Calu3 (cell line): ENCODE measurements around the gene SLC25A48. TPM values are rescaled to one million over a fixed set of nuclear protein-coding genes. Genes with fewer than 3 reads are reported as not detected.

Experiments used
- BruUV-seq: library from RNA; stranded (reverse); fragments of 400-500 nt; replicated peaks from 2 replicates; lab custom pipeline; 2021; lab: Mats Ljungman, UMichigan
- CTCF ChIA-PET: fragments of 300-600 bp; sonication (Branson Sonifier 250); formaldehyde crosslinking; loops from one replicate; lab custom pipeline; 2022; ENCODE audit warnings: antibody characterized with exemption; lab: Charles Lee
- DNase-seq: peaks from one replicate; pipeline ENCODE4 v3.0.0; 2022
- H3K27ac Mint-ChIP-seq: one replicate; pipeline ENCODE4 v1.8.0; 2022; ENCODE audit warnings: mixed read lengths; ENCODE audit not compliant: unreplicated experiment
- H3K27me3 Mint-ChIP-seq: one replicate; pipeline ENCODE4 v1.8.0; 2022; ENCODE audit warnings: mixed read lengths; ENCODE audit not compliant: unreplicated experiment
- H3K36me3 Mint-ChIP-seq: one replicate; pipeline ENCODE4 v1.8.0; 2022; ENCODE audit warnings: mild to moderate bottlenecking, moderate library complexity, mixed read lengths; ENCODE audit not compliant: insufficient read depth, unreplicated experiment
- H3K4me1 Mint-ChIP-seq: one replicate; pipeline ENCODE4 v1.8.0; 2022; ENCODE audit warnings: mild to moderate bottlenecking, low read depth, mixed read lengths; ENCODE audit not compliant: unreplicated experiment
- H3K4me3 Mint-ChIP-seq: one replicate; pipeline ENCODE4 v1.8.0; 2022; ENCODE audit warnings: mild to moderate bottlenecking, low read depth, moderate library complexity, mixed read lengths; ENCODE audit not compliant: unreplicated experiment
- H3K9me3 Mint-ChIP-seq: one replicate; pipeline ENCODE4 v1.8.0; 2022; ENCODE audit warnings: low read depth, mixed read lengths; ENCODE audit not compliant: unreplicated experiment
- CTCF ChIP-seq: fragments of 200-600 bp; IDR thresholded peaks from one replicate; pipeline ENCODE4 v1.8.0; 2022; ENCODE audit warnings: antibody characterized with exemption; ENCODE audit not compliant: unreplicated experiment
- intact Hi-C: fragments of 100-400 bp; cut with micrococcal nuclease; formaldehyde crosslinking; loops from one replicate; pipeline ENCODE4 v1.10.0; 2022; ENCODE audit not compliant: unreplicated experiment
- total RNA-seq: library from RNA; stranded (reverse); gene quantifications from 2 replicates; pipeline ENCODE4 v1.2.3, GENCODE V29; 2022

SLC25A48 gene
- total RNA-seq, 1 experiment from 2014 or later = not detected

GRCh38 chr5:135900276-135900675, 65.8 kb downstream of the SLC25A48 start:
- Mint-ChIP-seq H3K4me1 (no peaks in the 10 kb centered on the region), H3K27ac (no peak overlapping the region), H3K36me3 (no peaks in the 10 kb centered on the region), H3K9me3 (no peaks in the 10 kb centered on the region), H3K4me3 (no peak overlapping the region), H3K27me3 (peaks cover 54% of the 10 kb centered on the region)
- no peak for DNase-seq
- BruUV-seq = no TSS peak
- CTCF ChIA-PET = interaction anchor here (0.6 to 0.7 kb wide), 2 partner anchors 434 to 722 kb away, joined by 5 to 6 read pairs; no protein-coding TSS in a partner anchor
- intact Hi-C loops = no loop called here
- no peak for TF ChIP-seq CTCF

DNA sequence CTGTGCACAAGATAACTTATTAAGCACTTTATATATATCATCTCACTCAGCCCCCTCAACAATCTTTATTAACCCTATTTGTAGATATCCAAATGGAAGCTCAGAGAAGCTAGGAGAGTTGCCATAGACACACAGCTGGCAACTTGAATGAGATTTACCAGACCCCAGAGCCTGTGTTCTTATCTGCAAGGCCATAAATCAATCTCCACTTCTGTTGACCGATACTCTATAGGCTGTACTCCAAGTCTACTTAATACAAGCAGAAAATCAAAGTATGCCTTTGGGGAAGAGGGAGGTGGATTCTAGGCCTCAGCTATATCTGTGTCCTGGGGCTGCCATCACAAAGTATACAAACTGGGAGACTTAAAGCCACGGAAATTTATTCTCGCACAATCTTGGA, 67.2 kb downstream of the SLC25A48 start:
- no peaks in the 10 kb centered on the region for H3K4me1 Mint-ChIP-seq
- no peak for TF ChIP-seq CTCF
- H3K9me3 Mint-ChIP-seq = no peaks in the 10 kb centered on the region
- no peak for DNase-seq
- H3K27ac Mint-ChIP-seq = no peak overlapping the region
- peaks cover 54% of the 10 kb centered on the region for H3K27me3 Mint-ChIP-seq
- intact Hi-C loops = no loop called here
- BruUV-seq = no TSS peak
- no peak overlapping the region for H3K4me3 Mint-ChIP-seq
- no peaks in the 10 kb centered on the region for H3K36me3 Mint-ChIP-seq
- CTCF ChIA-PET = no interaction called here

- no peak for DNase-seq
- Mint-ChIP-seq H3K9me3 (no peaks in the 10 kb centered on the region), H3K27ac (no peak overlapping the region), H3K4me3 (no peak overlapping the region), H3K4me1 (no peaks in the 10 kb centered on the region), H3K36me3 (no peaks in the 10 kb centered on the region), H3K27me3 (peaks cover 51% of the 10 kb centered on the region)
- no peak for TF ChIP-seq CTCF
- no TSS peak for BruUV-seq
- intact Hi-C loops = no loop called here
- CTCF ChIA-PET = interaction anchor here (0.6 kb wide), 1 partner anchor 399 kb away, joined by 4 read pairs; no protein-coding TSS in a partner anchor
Measured at GRCh38 chr5:135905144-135905543, 70.7 kb downstream of the SLC25A48 start.

GRCh38 chr5:135913713-135914626, 79.5 kb downstream of the SLC25A48 start:
- Mint-ChIP-seq H3K4me1 (no peaks in the 10 kb centered on the region), H3K27me3 (peaks cover 100% of the 10 kb centered on the region), H3K4me3 (no peak overlapping the region), H3K9me3 (no peaks in the 10 kb centered on the region), H3K27ac (no peak overlapping the region), H3K36me3 (no peaks in the 10 kb centered on the region)
- intact Hi-C loops = no loop called here
- no TSS peak for BruUV-seq
- CTCF ChIA-PET = interaction anchor here (1.3 kb wide), 1 partner anchor 12 kb away, joined by 3 read pairs; no protein-coding TSS in a partner anchor
- TF ChIP-seq CTCF = no peak
- no peak for DNase-seq
